ENCODE data around the gene SMCO1.
A peak's percentile ranks its signal among the peaks of the same experiment; 100 is the strongest.

The SMCO1 gene

GRCh38 chr3:196541684-196542445, 26.7 kb upstream of the SMCO1 start:
- Histone ChIP-seq H3K4me1 (ENCODE audit: control insufficient read depth, low read length) (no peaks in the 10 kb centered on the region), H3K9me3 (ENCODE audit: control insufficient read depth, insufficient read depth, low read length) (no peaks in the 10 kb centered on the region), H3K36me3 (ENCODE audit: control insufficient read depth, low read length) (no peaks in the 10 kb centered on the region), H3K4me3 (ENCODE audit: low read length) (no peak overlapping the region), H3K79me2 (ENCODE audit: control insufficient read depth, low read length) (no peaks in the 10 kb centered on the region), H3F3A (ENCODE audit: control insufficient read depth, insufficient read depth) (no peaks in the 10 kb centered on the region), H4K20me1 (ENCODE audit: control insufficient read depth, insufficient read depth, low read depth, low read length) (no peaks in the 10 kb centered on the region), H3K27ac (ENCODE audit: low read depth, low read length) (no peak overlapping the region), H3K27me3 (ENCODE audit: control insufficient read depth, low read length) (no peaks in the 10 kb centered on the region), H3K9me2 (replicated peaks; ENCODE audit: control insufficient read depth, low read length) (no peaks in the 10 kb centered on the region), H3K4me2 (ENCODE audit: low read length) (no peak overlapping the region)
- no peak for TF ChIP-seq CTCF (IDR thresholded peaks at IDR 0.05; ENCODE audit: low read depth, low read length, poor library complexity, severe bottlenecking)
- TF ChIP-seq EZH2phosphoT487 (IDR thresholded peaks at IDR 0.05; ENCODE audit: borderline replicate concordance, low read length) = no peak

GRCh38 chr3:196537319-196537984, 22.3 kb upstream of the SMCO1 start:
- no peak overlapping the region for H3K27ac ChIP-seq (ENCODE audit: low read depth, low read length)
- no peaks in the 10 kb centered on the region for H3K79me2 ChIP-seq (ENCODE audit: control insufficient read depth, low read length)
- no peaks in the 10 kb centered on the region for H3F3A ChIP-seq (ENCODE audit: control insufficient read depth, insufficient read depth)
- no peaks in the 10 kb centered on the region for H3K27me3 ChIP-seq (ENCODE audit: control insufficient read depth, low read length)
- TF ChIP-seq CTCF (IDR thresholded peaks at IDR 0.05; ENCODE audit: low read depth, low read length, poor library complexity, severe bottlenecking) (peak; percentile 75), EZH2phosphoT487 (IDR thresholded peaks at IDR 0.05; ENCODE audit: borderline replicate concordance, low read length) (no peak)
- H3K9me2 ChIP-seq (replicated peaks; ENCODE audit: control insufficient read depth, low read length) = no peaks in the 10 kb centered on the region
- H3K4me2 ChIP-seq (ENCODE audit: low read length) = no peak overlapping the region
- H3K4me3 ChIP-seq (ENCODE audit: low read length) = no peak overlapping the region
- no peaks in the 10 kb centered on the region for H3K9me3 ChIP-seq (ENCODE audit: control insufficient read depth, insufficient read depth, low read length)
- H3K36me3 ChIP-seq (ENCODE audit: control insufficient read depth, low read length) = no peaks in the 10 kb centered on the region
- H4K20me1 ChIP-seq (ENCODE audit: control insufficient read depth, insufficient read depth, low read depth, low read length) = no peaks in the 10 kb centered on the region
- H3K4me1 ChIP-seq (ENCODE audit: control insufficient read depth, low read length) = no peaks in the 10 kb centered on the region

GRCh38 chr3:196533260-196533681, 18.1 kb upstream of the SMCO1 start:
- H3K4me1 ChIP-seq (ENCODE audit: control insufficient read depth, low read length) = peaks cover 9% of the 10 kb centered on the region
- H4K20me1 ChIP-seq (ENCODE audit: control insufficient read depth, insufficient read depth, low read depth, low read length) = no peaks in the 10 kb centered on the region
- no peaks in the 10 kb centered on the region for H3K79me2 ChIP-seq (ENCODE audit: control insufficient read depth, low read length)
- H3K9me2 ChIP-seq (replicated peaks; ENCODE audit: control insufficient read depth, low read length) = no peaks in the 10 kb centered on the region
- H3K27ac ChIP-seq (ENCODE audit: low read depth, low read length) = no peak overlapping the region
- H3K36me3 ChIP-seq (ENCODE audit: control insufficient read depth, low read length) = no peaks in the 10 kb centered on the region
- no peaks in the 10 kb centered on the region; the same call in 1 of the 2 replicates for H3F3A ChIP-seq (ENCODE audit: control insufficient read depth, insufficient read depth)
- TF ChIP-seq CTCF (IDR thresholded peaks at IDR 0.05; ENCODE audit: low read depth, low read length, poor library complexity, severe bottlenecking) = no peak
- TF ChIP-seq EZH2phosphoT487 (IDR thresholded peaks at IDR 0.05; ENCODE audit: borderline replicate concordance, low read length) = no peak
- peaks cover 2% of the 10 kb centered on the region; the same call in 1 of the 2 replicates for H3K27me3 ChIP-seq (ENCODE audit: control insufficient read depth, low read length)
- H3K4me2 ChIP-seq (ENCODE audit: low read length) = no peak overlapping the region
- no peak overlapping the region for H3K4me3 ChIP-seq (ENCODE audit: low read length)
- no peaks in the 10 kb centered on the region for H3K9me3 ChIP-seq (ENCODE audit: control insufficient read depth, insufficient read depth, low read length)
